Measurements from ENCODE around the gene TRMT61A. TPM values are rescaled to one million over a fixed set of nuclear protein-coding genes. Genes with fewer than 3 reads are reported as not detected.

TRMT61A gene
- polyA plus RNA-seq, 1 of the 3 experiments (the other 2 are of a cell fraction) = 15.8 TPM

DNA sequence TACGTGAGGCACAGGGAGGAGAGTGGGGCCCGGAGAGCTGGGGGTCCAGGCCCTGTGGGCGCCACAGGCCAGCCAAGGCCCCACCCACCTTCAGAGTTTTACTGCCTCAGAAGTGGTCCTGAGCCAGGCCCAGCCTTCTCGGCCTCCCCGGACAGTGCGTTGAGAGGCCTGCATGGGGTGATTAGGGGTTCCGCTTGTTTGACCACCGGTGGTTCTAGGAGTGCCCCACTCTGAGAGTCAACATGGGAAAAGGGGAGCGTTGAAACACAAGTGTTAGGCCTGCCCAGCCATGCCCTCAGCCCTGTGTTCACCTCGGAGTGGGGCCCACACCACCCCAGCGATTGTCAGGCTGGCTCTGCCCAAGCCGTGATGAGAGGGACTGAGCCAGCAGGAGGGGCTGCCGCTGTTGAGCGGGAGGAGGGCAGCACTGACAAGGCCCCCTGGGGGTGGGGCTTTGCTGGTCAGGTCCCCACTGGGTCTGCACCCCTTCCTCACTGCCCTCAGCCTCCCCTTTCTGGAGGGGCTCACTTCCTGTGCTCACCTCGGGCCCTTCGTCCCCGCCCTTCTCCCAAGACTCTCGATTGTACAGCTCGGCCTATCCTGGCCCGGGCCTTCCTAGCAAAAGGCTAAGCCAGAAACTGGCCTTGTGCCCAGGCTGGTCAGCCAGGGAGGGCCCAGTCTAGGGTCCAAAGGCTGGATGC, 11.1 kb upstream of the TRMT61A start:
- Histone ChIP-seq H3F3A (replicated peaks; ENCODE audit: insufficient read depth) (peaks cover 20% of the 10 kb centered on the region), H3K9me3 (no peaks in the 10 kb centered on the region), H3K9me2 (no peaks in the 10 kb centered on the region), H3K4me2 (no peak overlapping the region), H3K4me3 (ENCODE audit: low read depth in 2 of 2, low read length in 1 of 2) (no peak overlapping the region), H3K36me3 (replicated peaks in 1 of 2; ENCODE audit: control insufficient read depth in 1 of 2, insufficient read depth in 2 of 2, low read length in 1 of 2) (peaks cover 0 to 4% of the 10 kb centered on the region in 2 experiments), H3K9ac (no peak overlapping the region), H3K4me1 (ENCODE audit: control insufficient read depth in 1 of 2, insufficient read depth in 2 of 2, low read depth in 1 of 2, low read length in 1 of 2) (peaks cover 0 to 21% of the 10 kb centered on the region in 2 experiments; a peak in 1 of 4 replicates), H3K27me3 (ENCODE audit: insufficient read depth) (peaks cover 10% of the 10 kb centered on the region), H4K20me1 (ENCODE audit: insufficient read depth) (no peaks in the 10 kb centered on the region), H3K27ac (ENCODE audit: low read depth in 2 of 2, low read length in 1 of 2) (no peak overlapping the region), H3K79me2 (ENCODE audit: insufficient read depth) (no peaks in the 10 kb centered on the region), H2AFZ (ENCODE audit: low read depth) (no peak overlapping the region)
- ChIA-PET POLR2A (interaction anchor here (1.0 kb wide), 1 partner anchor 44 kb away, joined by 3 read pairs; no protein-coding TSS in a partner anchor), CTCF (interaction anchor here (0.9 to 9.6 kb wide), 23 partner anchors 9 to 181 kb away, joined by 3 to 194 read pairs (median 5); partner anchors contain the start of gene TRMT61A)
- WGBS (ENCODE audit: low lambda C conversion rate) = 85% methylated on average over 17 of the region's 20 CpGs
- TF ChIP-seq POLR2AphosphoS5 (IDR thresholded peaks at IDR 0.05; ENCODE audit: low read depth, low read length) = no peak
- TF ChIP-seq EP300 (IDR thresholded peaks at IDR 0.05; ENCODE audit: borderline replicate concordance in 1 of 2, low read depth in 1 of 2, low read length in 1 of 2) = no peak
- TF ChIP-seq MEF2A (IDR thresholded peaks at IDR 0.05; ENCODE audit: borderline replicate concordance, low read depth) = no peak
- TF ChIP-seq GATA2 (CRISPR knock-in tag; IDR thresholded peaks at IDR 0.05) = no peak
- TF ChIP-seq, protein P1, sequence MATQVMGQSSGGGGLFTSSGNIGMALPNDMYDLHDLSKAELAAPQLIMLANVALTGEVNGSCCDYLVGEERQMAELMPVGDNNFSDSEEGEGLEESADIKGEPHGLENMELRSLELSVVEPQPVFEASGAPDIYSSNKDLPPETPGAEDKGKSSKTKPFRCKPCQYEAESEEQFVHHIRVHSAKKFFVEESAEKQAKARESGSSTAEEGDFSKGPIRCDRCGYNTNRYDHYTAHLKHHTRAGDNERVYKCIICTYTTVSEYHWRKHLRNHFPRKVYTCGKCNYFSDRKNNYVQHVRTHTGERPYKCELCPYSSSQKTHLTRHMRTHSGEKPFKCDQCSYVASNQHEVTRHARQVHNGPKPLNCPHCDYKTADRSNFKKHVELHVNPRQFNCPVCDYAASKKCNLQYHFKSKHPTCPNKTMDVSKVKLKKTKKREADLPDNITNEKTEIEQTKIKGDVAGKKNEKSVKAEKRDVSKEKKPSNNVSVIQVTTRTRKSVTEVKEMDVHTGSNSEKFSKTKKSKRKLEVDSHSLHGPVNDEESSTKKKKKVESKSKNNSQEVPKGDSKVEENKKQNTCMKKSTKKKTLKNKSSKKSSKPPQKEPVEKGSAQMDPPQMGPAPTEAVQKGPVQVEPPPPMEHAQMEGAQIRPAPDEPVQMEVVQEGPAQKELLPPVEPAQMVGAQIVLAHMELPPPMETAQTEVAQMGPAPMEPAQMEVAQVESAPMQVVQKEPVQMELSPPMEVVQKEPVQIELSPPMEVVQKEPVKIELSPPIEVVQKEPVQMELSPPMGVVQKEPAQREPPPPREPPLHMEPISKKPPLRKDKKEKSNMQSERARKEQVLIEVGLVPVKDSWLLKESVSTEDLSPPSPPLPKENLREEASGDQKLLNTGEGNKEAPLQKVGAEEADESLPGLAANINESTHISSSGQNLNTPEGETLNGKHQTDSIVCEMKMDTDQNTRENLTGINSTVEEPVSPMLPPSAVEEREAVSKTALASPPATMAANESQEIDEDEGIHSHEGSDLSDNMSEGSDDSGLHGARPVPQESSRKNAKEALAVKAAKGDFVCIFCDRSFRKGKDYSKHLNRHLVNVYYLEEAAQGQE (IDR thresholded peaks at IDR 0.05; ENCODE audit: low read depth, low read length) = no peak
- TF ChIP-seq FOXM1 (IDR thresholded peaks at IDR 0.05; ENCODE audit: low read depth) = no peak
- no peak for TF ChIP-seq YY1 (IDR thresholded peaks at IDR 0.05; ENCODE audit: low read depth)
- TF ChIP-seq RFX5 (IDR thresholded peaks at IDR 0.05; ENCODE audit: low read length) = no peak
- no peak for TF ChIP-seq RXRA (IDR thresholded peaks at IDR 0.05; ENCODE audit: borderline replicate concordance, low read depth)
- TF ChIP-seq EZH2phosphoT487 (IDR thresholded peaks at IDR 0.05; ENCODE audit: borderline replicate concordance, low read depth) = no peak
- TF ChIP-seq ELF1 (IDR thresholded peaks at IDR 0.05) = no peak
- no peak for TF ChIP-seq SMC3 (IDR thresholded peaks at IDR 0.05; ENCODE audit: low read depth, low read length)
- TF ChIP-seq CHD2 (IDR thresholded peaks at IDR 0.05; ENCODE audit: low read length, partially characterized antibody) = no peak
- TF ChIP-seq, protein P2, sequence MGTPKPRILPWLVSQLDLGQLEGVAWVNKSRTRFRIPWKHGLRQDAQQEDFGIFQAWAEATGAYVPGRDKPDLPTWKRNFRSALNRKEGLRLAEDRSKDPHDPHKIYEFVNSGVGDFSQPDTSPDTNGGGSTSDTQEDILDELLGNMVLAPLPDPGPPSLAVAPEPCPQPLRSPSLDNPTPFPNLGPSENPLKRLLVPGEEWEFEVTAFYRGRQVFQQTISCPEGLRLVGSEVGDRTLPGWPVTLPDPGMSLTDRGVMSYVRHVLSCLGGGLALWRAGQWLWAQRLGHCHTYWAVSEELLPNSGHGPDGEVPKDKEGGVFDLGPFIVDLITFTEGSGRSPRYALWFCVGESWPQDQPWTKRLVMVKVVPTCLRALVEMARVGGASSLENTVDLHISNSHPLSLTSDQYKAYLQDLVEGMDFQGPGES (IDR thresholded peaks at IDR 0.05; ENCODE audit: low read depth, low read length) = no peak
- no peak for TF ChIP-seq MXI1 (IDR thresholded peaks at IDR 0.05; ENCODE audit: low read depth, low read length)
- TF ChIP-seq FOSL2 (IDR thresholded peaks at IDR 0.05; ENCODE audit: borderline replicate concordance, low read depth) = no peak
- no peak for TF ChIP-seq TEAD4 (IDR thresholded peaks at IDR 0.05; ENCODE audit: borderline replicate concordance, insufficient read depth)
- TF ChIP-seq SIN3A (IDR thresholded peaks at IDR 0.05; ENCODE audit: borderline replicate concordance, low read depth, low read length) = no peak
- TF ChIP-seq, protein P3, sequence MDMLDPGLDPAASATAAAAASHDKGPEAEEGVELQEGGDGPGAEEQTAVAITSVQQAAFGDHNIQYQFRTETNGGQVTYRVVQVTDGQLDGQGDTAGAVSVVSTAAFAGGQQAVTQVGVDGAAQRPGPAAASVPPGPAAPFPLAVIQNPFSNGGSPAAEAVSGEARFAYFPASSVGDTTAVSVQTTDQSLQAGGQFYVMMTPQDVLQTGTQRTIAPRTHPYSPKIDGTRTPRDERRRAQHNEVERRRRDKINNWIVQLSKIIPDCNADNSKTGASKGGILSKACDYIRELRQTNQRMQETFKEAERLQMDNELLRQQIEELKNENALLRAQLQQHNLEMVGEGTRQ (IDR thresholded peaks at IDR 0.05; ENCODE audit: borderline replicate concordance, low read depth, low read length) = no peak
- peak; percentile 57 for DNase-seq

Measured in SK-N-SH (cell line).